Neural progenitor cell (in vitro differentiated cells): ENCODE measurements around the gene KRTAP10-5. TPM values are rescaled to one million over a fixed set of nuclear protein-coding genes. Genes with fewer than 3 reads are reported as not detected.
"Not testable (repeated sequence)": the region's sequence is repeated elsewhere in the genome, so short reads cannot be mapped to it uniquely, and the experiment has no call there.

Experiments used
- DNase-seq: peaks from one replicate; pipeline ENCODE4 v3.0.0-alpha.2; 2016; ENCODE audit warnings: low spot score
- H2AFZ ChIP-seq: fragments of 200-600 bp; sonication (generic); replicated peaks from 2 replicates; pipeline ENCODE4 v1.6.1; 2016; ENCODE audit warnings: antibody characterized with exemption
- H3F3A ChIP-seq: fragments of 200-600 bp; sonication (generic); 2 replicates; pipeline ENCODE4 v1.6.1; 2016; ENCODE audit warnings: antibody characterized with exemption, low read depth
- H3K27ac ChIP-seq: fragments of 200-600 bp; sonication (generic); 2 replicates; pipeline ENCODE4 v1.5.1; 2016; ENCODE audit warnings: mild to moderate bottlenecking
- H3K27me3 ChIP-seq: fragments of 200-600 bp; sonication (generic); 2 replicates; pipeline ENCODE4 v1.6.1; 2016; ENCODE audit warnings: mild to moderate bottlenecking, moderate library complexity
- H3K36me3 ChIP-seq: fragments of 200-600 bp; sonication (generic); 2 replicates; pipeline ENCODE4 v1.5.1; 2016
- H3K4me1 ChIP-seq: fragments of 200-600 bp; sonication (generic); 2 replicates; pipeline ENCODE4 v1.6.1; 2016; ENCODE audit warnings: mixed run types
- H3K4me2 ChIP-seq: fragments of 200-600 bp; sonication (generic); 2 replicates; pipeline ENCODE4 v1.6.1; 2016
- H3K4me3 ChIP-seq: fragments of 200-600 bp; sonication (generic); 2 replicates; pipeline ENCODE4 v1.5.1; 2016
- H3K79me2 ChIP-seq: fragments of 200-600 bp; sonication (generic); 2 replicates; pipeline ENCODE4 v1.6.1; 2016; ENCODE audit warnings: low read depth
- H3K9ac ChIP-seq: fragments of 200-600 bp; sonication (generic); 2 replicates; pipeline ENCODE4 v1.6.1; 2016
- H3K9me3 ChIP-seq: fragments of 200-600 bp; sonication (generic); 2 replicates; pipeline ENCODE4 v1.5.1; 2016; ENCODE audit warnings: low read depth
- H4K20me1 ChIP-seq: fragments of 200-600 bp; sonication (generic); 2 replicates; pipeline ENCODE4 v1.6.1; 2016; ENCODE audit warnings: low read depth
- H3K27ac Mint-ChIP-seq: 3 replicates; pipeline ENCODE4 v1.8.0; 2021; ENCODE audit warnings: mixed read lengths
- H3K27me3 Mint-ChIP-seq: 2 replicates; pipeline ENCODE4 v1.8.0; 2022; ENCODE audit warnings: low read depth, mild to moderate bottlenecking, inconsistent platforms, moderate library complexity, mixed read lengths; ENCODE audit not compliant: insufficient read depth
- H3K36me3 Mint-ChIP-seq: 3 replicates; pipeline ENCODE4 v1.8.0; 2021; ENCODE audit warnings: mixed read lengths
- H3K4me1 Mint-ChIP-seq: 3 replicates; pipeline ENCODE4 v1.8.0; 2021; ENCODE audit warnings: mixed read lengths
- H3K4me3 Mint-ChIP-seq: 3 replicates; pipeline ENCODE4 v1.8.0; 2021; ENCODE audit warnings: mild to moderate bottlenecking, moderate library complexity, mixed read lengths
- H3K9me3 Mint-ChIP-seq: 3 replicates; pipeline ENCODE4 v1.8.0; 2020; ENCODE audit warnings: mixed read lengths
- EZH2 ChIP-seq: fragments of 200-600 bp; sonication (generic); IDR thresholded peaks from 2 replicates; pipeline ENCODE4 v1.6.1; 2017; ENCODE audit warnings: antibody characterized with exemption, mild to moderate bottlenecking, moderate library complexity
- EZH2phosphoT487 ChIP-seq: fragments of 200-600 bp; sonication (generic); IDR thresholded peaks from 2 replicates; pipeline ENCODE4 v1.6.1; 2017; ENCODE audit warnings: antibody characterized with exemption
- total RNA-seq: library from RNA; depleted of rRNA; stranded (reverse); fragments of >200 nt; gene quantifications from 2 replicates; pipeline ENCODE4 v1.2.3, GENCODE V29; 2015; ENCODE audit warnings: low replicate concordance
- TF ChIP-seq, protein P1 (sequence below): fragments of 200-600 bp; sonication (generic); IDR thresholded peaks from 2 replicates; pipeline ENCODE4 v1.5.1; 2017; ENCODE audit warnings: antibody characterized with exemption, mild to moderate bottlenecking

The KRTAP10-5 gene
- total RNA-seq, 1 donor from 2014 or later = not detected

DNA sequence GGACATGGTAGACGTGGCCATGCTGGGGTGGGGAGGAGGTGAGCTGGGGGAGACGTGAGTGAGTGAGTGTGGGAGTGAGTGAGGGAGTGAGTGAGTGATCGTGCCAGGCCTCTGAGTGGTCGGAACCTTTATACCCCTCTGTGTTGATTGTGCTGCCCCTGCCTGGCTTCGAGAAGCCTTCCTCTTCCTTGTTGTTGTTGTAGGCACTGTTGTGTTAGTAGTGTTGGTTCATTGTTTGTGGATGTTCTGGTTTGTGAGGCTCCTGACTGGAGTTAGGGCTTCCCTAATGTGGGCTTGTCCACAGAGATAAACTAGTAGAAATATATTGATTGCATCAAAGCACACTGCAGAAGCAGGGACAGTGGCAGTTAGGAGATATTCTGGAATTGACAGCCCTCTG lies 21.7 kb downstream of the KRTAP10-5 start, which contains the start of gene KRTAP10-3:
TSS of gene KRTAP10-3 (minus strand) at position 101 of the 400 bp plus-strand sequence. CDS start at position 21, 80 bp downstream.
- Histone ChIP-seq H3K9me3 (no peaks in the 10 kb centered on the region), H3K36me3 (no peaks in the 10 kb centered on the region), H3K4me3 (no peak within 1 kb of the TSS), H2AFZ (no peak within 1 kb of the TSS), H3K4me2 (no peak within 1 kb of the TSS), H3K9ac (no peak within 1 kb of the TSS), H3K27me3 (no peaks in the 10 kb centered on the region), H3F3A (no peaks in the 10 kb centered on the region), H4K20me1 (no peaks in the 10 kb centered on the region), H3K79me2 (no peaks in the 10 kb centered on the region), H3K4me1 (no peaks in the 10 kb centered on the region), H3K27ac (no peak within 1 kb of the TSS)
- no peak within 1 kb of the TSS for H3K27ac Mint-ChIP-seq
- no peak for DNase-seq
- no peaks in the 10 kb centered on the region for H3K36me3 Mint-ChIP-seq
- H3K9me3 Mint-ChIP-seq = peaks cover 4% of the 10 kb centered on the region
- no peak within 1 kb of the TSS for H3K4me3 Mint-ChIP-seq
- TF ChIP-seq, protein P1, sequence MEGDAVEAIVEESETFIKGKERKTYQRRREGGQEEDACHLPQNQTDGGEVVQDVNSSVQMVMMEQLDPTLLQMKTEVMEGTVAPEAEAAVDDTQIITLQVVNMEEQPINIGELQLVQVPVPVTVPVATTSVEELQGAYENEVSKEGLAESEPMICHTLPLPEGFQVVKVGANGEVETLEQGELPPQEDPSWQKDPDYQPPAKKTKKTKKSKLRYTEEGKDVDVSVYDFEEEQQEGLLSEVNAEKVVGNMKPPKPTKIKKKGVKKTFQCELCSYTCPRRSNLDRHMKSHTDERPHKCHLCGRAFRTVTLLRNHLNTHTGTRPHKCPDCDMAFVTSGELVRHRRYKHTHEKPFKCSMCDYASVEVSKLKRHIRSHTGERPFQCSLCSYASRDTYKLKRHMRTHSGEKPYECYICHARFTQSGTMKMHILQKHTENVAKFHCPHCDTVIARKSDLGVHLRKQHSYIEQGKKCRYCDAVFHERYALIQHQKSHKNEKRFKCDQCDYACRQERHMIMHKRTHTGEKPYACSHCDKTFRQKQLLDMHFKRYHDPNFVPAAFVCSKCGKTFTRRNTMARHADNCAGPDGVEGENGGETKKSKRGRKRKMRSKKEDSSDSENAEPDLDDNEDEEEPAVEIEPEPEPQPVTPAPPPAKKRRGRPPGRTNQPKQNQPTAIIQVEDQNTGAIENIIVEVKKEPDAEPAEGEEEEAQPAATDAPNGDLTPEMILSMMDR = no peak
- TF ChIP-seq EZH2 = no peak
- no peak for TF ChIP-seq EZH2phosphoT487
- peaks cover 11% of the 10 kb centered on the region for H3K4me1 Mint-ChIP-seq
- peaks cover 7% of the 10 kb centered on the region for H3K27me3 Mint-ChIP-seq

DNA sequence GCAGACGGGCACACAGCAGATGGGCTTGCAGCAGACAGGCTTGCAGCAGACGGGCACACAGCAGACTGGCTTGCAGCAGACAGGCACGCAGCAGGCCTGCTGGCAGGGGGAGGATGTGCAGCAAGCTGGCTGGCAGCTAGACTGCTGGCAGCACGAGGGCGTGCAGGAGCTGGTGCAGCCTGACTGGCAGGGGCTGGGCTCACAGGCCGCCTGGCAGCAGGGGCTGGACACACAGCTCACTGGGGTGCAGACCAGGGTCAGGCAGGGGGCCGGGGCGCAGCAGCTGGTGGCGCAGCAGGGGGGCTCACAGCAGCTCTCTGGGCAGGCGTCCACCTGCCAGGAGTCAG lies 22.1 kb downstream of the KRTAP10-5 start:
- H3K79me2 ChIP-seq, H3K27me3 Mint-ChIP-seq, H3K9me3 ChIP-seq, H3K9me3 Mint-ChIP-seq, H3K36me3 Mint-ChIP-seq, H4K20me1 ChIP-seq, H3K4me2 ChIP-seq, H3F3A ChIP-seq, H3K4me1 ChIP-seq, H3K27me3 ChIP-seq, H3K27ac Mint-ChIP-seq, H2AFZ ChIP-seq, DNase-seq, H3K9ac ChIP-seq, H3K4me3 ChIP-seq, H3K36me3 ChIP-seq, H3K27ac ChIP-seq, H3K4me3 Mint-ChIP-seq: not testable (repeated sequence)
- peaks cover 11% of the 10 kb centered on the region for H3K4me1 Mint-ChIP-seq

DNA sequence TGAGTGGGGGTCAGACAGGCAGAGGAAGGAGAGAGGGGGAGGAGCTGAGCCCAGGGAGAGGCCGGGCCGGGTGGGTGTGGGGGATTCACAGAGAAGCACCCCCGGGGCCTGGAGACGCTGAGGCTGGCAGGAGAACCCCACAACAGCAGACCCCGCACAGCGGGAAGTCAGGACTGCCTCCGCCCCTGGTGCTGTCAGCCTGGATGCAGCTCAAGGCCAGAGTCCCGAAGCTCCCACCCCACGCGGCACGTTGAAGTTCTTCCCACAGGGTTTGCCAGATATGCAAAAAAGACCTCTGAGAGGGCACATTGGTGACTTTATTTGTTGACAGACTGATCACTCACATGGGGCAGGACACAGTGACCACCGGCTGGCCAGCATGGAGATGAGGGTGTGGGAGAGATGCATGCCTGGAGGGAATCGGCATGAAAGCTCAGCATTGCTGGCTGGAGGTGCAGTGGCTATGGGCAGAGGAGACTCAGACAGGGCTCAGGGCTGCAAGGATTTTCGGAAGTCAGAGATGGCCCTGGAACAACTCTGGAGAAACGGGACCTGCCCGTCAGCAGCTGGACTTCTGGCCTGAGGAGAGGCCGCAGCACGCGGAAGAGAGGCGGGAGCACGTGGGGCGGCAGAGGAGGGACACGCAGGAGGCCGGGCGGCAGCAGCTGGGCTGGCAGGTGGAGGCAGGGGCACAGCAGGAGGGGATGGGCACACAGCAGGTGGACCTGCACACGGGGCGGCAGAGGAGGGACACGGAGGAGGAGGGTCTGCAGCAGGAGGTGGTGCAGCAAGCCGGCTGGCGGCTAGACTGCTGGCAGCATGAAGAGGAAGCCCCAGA lies 22.7 kb downstream of the KRTAP10-5 start:
- H3K9me3 ChIP-seq = no peaks in the 10 kb centered on the region
- H3K36me3 ChIP-seq = no peaks in the 10 kb centered on the region
- DNase-seq = no peak
- H3K27me3 ChIP-seq = no peaks in the 10 kb centered on the region
- H4K20me1 ChIP-seq = no peaks in the 10 kb centered on the region
- H2AFZ ChIP-seq = no peak overlapping the region
- no peak overlapping the region for H3K27ac ChIP-seq
- peaks cover 7% of the 10 kb centered on the region for H3K27me3 Mint-ChIP-seq
- no peak overlapping the region for H3K9ac ChIP-seq
- no peak overlapping the region for H3K4me2 ChIP-seq
- no peaks in the 10 kb centered on the region for H3K79me2 ChIP-seq
- peaks cover 13% of the 10 kb centered on the region for H3K4me1 Mint-ChIP-seq
- H3K4me1 ChIP-seq = no peaks in the 10 kb centered on the region
- TF ChIP-seq EZH2phosphoT487 = no peak
- TF ChIP-seq, protein P1 = no peak
- TF ChIP-seq EZH2 = no peak
- H3K27ac Mint-ChIP-seq = no peak overlapping the region
- peaks cover 4% of the 10 kb centered on the region for H3K9me3 Mint-ChIP-seq
- H3F3A ChIP-seq = no peaks in the 10 kb centered on the region
- H3K4me3 Mint-ChIP-seq = no peak overlapping the region
- H3K36me3 Mint-ChIP-seq = no peaks in the 10 kb centered on the region
- no peak overlapping the region for H3K4me3 ChIP-seq

DNA sequence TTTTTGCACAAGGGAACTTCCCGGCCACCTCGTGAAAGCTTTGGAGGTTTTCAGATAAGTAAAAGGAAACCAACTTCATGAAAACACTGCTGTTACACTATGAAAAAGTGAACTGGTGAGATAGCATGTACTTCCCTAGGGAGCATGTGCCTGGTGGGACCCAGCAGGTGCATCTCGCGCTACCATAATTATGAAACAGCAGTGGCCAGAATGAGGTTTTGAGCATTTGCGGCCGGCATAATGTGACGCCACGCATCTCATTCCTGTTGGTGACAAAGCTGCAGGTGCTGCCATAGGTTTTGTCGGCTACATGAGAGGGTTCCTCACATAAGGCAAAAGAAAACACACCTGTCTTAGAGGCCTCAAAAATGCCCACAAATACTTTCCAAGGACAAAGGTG lies 23.5 kb downstream of the KRTAP10-5 start:
- Histone ChIP-seq H3K4me1 (no peaks in the 10 kb centered on the region), H3K36me3 (no peaks in the 10 kb centered on the region), H3K27ac (no peak overlapping the region), H4K20me1 (no peaks in the 10 kb centered on the region), H3K9ac (no peak overlapping the region), H3K4me2 (no peak overlapping the region), H3K4me3 (no peak overlapping the region), H2AFZ (no peak overlapping the region), H3F3A (no peaks in the 10 kb centered on the region), H3K27me3 (no peaks in the 10 kb centered on the region), H3K79me2 (no peaks in the 10 kb centered on the region), H3K9me3 (no peaks in the 10 kb centered on the region)
- Mint-ChIP-seq H3K4me3 (no peak overlapping the region), H3K27me3 (peaks cover 7% of the 10 kb centered on the region), H3K4me1 (peaks cover 17% of the 10 kb centered on the region), H3K9me3 (peaks cover 3% of the 10 kb centered on the region), H3K36me3 (no peaks in the 10 kb centered on the region), H3K27ac (peak overlapping the region; percentile 21)
- TF ChIP-seq EZH2phosphoT487 (no peak), EZH2 (no peak)
- DNase-seq = no peak
